ENCODE data around the gene MXRA8.
"Not testable (repeated sequence)": the region's sequence is repeated elsewhere in the genome, so short reads cannot be mapped to it uniquely, and the experiment has no call there.

MXRA8 gene

DNA sequence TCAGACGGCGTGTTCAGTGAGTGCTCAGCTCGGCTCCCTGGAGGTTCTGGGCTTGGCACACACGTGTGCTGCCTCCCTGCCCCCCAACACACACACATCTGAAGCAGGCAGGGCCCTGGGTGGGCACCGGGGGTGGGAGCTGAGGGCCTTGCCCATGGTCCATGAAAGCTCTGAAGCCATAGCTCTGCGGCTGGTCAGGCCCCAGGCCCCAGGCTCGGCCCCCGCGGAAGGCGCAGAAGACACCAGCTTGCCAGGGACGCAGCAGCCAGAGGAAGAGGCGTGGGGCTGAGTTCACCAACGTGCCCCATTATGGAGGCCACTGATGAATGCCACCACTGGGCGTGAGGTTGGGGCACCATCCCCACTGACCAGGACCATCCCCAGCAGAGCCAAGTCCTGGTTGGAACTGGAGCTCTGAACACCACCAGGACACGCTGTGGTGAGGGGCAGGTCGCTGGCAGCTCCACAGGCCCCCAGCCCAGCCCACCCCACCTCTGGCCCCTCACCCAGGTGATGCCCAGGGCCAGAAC lies 12.5 kb upstream of the MXRA8 start:
- Histone ChIP-seq H3K9me3 (ENCODE audit: low read length) (peaks cover 8% of the 10 kb centered on the region), H3K4me1 (ENCODE audit: insufficient read depth, low read length) (peaks cover 16% of the 10 kb centered on the region), H3K36me3 (ENCODE audit: insufficient read depth, low read length) (peaks cover 14% of the 10 kb centered on the region), H3K4me3 (ENCODE audit: low read length) (no peak overlapping the region), H3K27me3 (ENCODE audit: insufficient read depth, low read length) (no peaks in the 10 kb centered on the region), H2AFZ (ENCODE audit: low read depth, low read length) (no peak overlapping the region)

DNA sequence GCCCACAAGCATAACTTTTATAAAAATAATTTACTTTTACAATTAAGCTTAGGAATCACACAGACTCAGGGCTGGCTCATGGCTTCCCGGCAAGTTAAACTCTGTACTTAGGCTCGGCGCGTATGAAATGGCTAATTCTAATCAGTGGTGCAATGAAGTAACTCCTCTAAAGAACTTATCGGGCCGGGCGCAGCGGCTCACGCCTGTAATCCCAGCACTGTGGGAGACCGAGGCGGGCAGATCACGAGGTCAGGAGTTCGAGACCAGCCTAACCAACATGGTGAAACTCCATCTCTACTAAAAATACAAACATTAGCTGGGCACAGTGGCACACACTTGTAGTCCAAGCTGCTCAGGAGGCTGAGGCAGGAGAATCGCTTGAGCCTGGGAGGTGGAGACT lies 11.7 kb upstream of the MXRA8 start:
- H3K27me3 ChIP-seq (ENCODE audit: insufficient read depth, low read length); H3K4me3 ChIP-seq (ENCODE audit: low read length); H2AFZ ChIP-seq (ENCODE audit: low read depth, low read length); H3K9me3 ChIP-seq (ENCODE audit: low read length): not testable (repeated sequence)
- peaks cover 16% of the 10 kb centered on the region for H3K4me1 ChIP-seq (ENCODE audit: insufficient read depth, low read length)
- H3K36me3 ChIP-seq (ENCODE audit: insufficient read depth, low read length), result peaks cover 14% of the 10 kb centered on the region

DNA sequence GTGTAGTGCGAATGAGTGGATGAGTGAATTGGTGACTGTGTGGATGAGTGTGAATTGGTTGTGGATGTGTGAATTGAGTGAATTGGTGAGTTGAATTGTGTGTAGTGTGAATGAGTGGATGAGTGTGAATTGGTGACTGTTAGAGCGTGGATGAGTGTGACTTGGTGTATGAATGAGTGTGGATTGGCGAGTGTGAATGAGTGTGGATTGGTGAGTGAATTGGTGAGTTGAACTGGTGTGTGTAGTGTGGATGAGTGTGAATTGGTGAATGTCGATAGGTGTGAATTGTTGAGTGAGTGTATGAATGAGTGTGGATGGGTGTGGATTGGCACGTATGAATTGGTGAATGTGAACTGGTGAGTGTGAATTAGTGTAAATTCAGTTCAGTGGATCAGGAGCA lies 9.0 kb upstream of the MXRA8 start:
- Histone ChIP-seq H3K27me3 (ENCODE audit: insufficient read depth, low read length) (no peaks in the 10 kb centered on the region), H3K4me3 (ENCODE audit: low read length) (no peak overlapping the region), H3K9me3 (ENCODE audit: low read length) (peaks cover 8% of the 10 kb centered on the region), H3K36me3 (ENCODE audit: insufficient read depth, low read length) (peaks cover 6% of the 10 kb centered on the region), H2AFZ (ENCODE audit: low read depth, low read length) (no peak overlapping the region), H3K4me1 (ENCODE audit: insufficient read depth, low read length) (peaks cover 2% of the 10 kb centered on the region)

DNA sequence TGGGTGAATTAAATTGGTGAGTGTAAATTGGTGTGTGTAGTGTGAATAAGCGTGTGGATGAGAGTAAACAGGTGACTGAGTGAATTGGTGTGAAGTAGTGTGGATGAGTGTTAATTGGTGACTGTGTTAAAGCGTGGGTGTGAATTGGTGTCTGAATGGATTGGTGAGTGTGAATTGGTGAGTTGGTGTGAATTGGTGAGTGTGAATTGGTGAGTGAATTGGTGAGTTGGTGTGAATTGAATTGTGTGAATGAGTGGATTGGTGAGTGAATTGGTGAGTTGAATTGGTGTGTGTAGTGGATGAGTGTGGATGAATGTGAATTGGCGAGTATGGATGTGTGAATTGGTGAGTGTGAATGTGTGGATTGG lies 8.3 kb upstream of the MXRA8 start:
- no peak overlapping the region for H3K4me3 ChIP-seq (ENCODE audit: low read length)
- no peaks in the 10 kb centered on the region for H3K27me3 ChIP-seq (ENCODE audit: insufficient read depth, low read length)
- H3K36me3 ChIP-seq (ENCODE audit: insufficient read depth, low read length), result peaks cover 4% of the 10 kb centered on the region
- no peak overlapping the region for H2AFZ ChIP-seq (ENCODE audit: low read depth, low read length)
- H3K4me1 ChIP-seq (ENCODE audit: insufficient read depth, low read length), result no peaks in the 10 kb centered on the region
- H3K9me3 ChIP-seq (ENCODE audit: low read length), result peaks cover 8% of the 10 kb centered on the region

DNA sequence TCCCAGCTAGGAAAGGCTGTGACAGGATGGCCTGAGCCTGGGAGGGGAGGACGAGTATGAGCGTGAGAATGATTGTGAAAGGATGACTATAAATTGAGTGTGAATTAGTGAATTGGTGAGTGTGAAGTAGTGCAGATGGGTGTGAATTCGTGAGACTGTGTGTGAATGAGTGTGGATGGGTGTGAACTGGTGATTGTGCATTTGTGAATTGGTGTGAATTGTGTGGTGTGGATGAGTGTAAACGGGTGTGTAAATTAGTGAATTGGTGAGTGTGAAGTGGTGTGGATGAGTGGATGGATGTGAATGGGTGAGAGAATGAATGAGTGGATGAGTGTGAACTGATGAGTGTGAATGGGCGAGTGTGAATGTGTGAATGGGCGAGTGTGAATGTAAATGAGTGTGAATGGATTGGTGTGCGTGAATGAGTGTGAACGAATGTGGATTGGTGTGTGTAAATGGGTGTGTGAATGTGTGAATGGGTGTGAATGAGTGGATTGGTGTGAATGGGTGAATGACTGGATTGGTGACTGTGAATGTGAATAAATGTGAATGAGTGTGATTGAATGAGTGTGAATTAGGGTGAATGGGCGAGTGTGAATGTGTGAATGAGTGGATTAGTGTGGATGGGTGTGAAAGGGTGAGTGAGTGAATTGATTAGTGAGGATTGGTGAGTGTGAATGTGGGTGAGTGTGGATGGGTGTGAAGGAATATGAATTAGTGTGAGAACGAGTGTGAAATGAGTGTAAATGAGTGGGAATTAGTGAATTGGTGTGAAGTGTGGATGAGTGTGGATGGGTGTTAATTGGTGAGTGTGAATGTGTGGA lies 7.7 kb upstream of the MXRA8 start:
- Histone ChIP-seq H3K4me1 (ENCODE audit: insufficient read depth, low read length) (peaks cover under 1% of the 10 kb centered on the region), H2AFZ (ENCODE audit: low read depth, low read length) (no peak overlapping the region), H3K36me3 (ENCODE audit: insufficient read depth, low read length) (no peaks in the 10 kb centered on the region), H3K9me3 (ENCODE audit: low read length) (peaks cover 8% of the 10 kb centered on the region), H3K27me3 (ENCODE audit: insufficient read depth, low read length) (no peaks in the 10 kb centered on the region), H3K4me3 (ENCODE audit: low read length) (no peak overlapping the region)

DNA sequence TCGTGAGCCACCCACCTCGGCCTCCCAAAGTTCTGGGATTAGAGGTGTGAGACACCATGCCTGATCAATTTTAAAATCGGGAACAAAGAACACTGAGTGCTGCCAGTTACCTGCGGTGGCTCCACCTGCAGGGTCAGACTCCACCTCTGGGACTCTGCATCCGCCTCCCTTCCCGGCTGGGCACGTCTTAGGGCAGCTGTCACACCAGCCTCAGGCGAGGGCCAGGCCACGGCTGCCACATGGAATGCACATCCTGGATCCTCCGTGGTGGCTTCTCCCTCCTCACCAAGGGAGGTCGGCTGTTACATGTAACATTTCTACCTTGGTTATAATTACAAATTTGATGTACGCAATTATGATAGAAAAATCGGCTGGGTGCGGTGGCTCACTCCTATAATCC lies 5.9 kb upstream of the MXRA8 start:
- Histone ChIP-seq H3K27me3 (ENCODE audit: insufficient read depth, low read length) (no peaks in the 10 kb centered on the region), H3K4me3 (ENCODE audit: low read length) (no peak overlapping the region), H3K36me3 (ENCODE audit: insufficient read depth, low read length) (no peaks in the 10 kb centered on the region), H2AFZ (ENCODE audit: low read depth, low read length) (no peak overlapping the region), H3K4me1 (ENCODE audit: insufficient read depth, low read length) (peaks cover 18% of the 10 kb centered on the region), H3K9me3 (ENCODE audit: low read length) (peaks cover 8% of the 10 kb centered on the region)

DNA sequence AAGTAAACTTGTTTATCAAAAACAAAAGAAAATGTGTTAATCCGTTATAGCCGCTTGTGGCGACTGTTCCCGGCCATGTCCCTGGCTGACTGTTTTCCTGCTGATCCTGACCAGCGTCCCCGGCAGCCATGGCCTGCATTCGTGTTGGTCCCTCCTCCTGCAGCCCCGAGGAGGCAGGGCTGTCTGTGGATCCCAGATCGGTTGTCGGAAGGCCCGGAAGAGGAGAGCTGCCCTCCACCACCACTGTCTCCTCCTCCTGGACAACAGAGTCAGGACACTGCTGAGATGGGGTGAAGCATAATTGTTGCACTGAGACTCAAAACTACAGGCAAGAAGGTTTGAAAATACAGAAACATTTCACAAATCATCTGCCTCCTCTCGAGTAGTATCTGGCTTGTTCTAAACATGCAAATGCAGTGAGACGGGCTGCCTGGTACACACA lies 3.6 kb upstream of the MXRA8 start:
- peaks cover 6% of the 10 kb centered on the region for H3K9me3 ChIP-seq (ENCODE audit: low read length)
- H3K36me3 ChIP-seq (ENCODE audit: insufficient read depth, low read length), result no peaks in the 10 kb centered on the region
- H2AFZ ChIP-seq (ENCODE audit: low read depth, low read length), result no peak overlapping the region
- H3K4me1 ChIP-seq (ENCODE audit: insufficient read depth, low read length), result peaks cover 37% of the 10 kb centered on the region
- no peaks in the 10 kb centered on the region for H3K27me3 ChIP-seq (ENCODE audit: insufficient read depth, low read length)
- no peak overlapping the region for H3K4me3 ChIP-seq (ENCODE audit: low read length)

DNA sequence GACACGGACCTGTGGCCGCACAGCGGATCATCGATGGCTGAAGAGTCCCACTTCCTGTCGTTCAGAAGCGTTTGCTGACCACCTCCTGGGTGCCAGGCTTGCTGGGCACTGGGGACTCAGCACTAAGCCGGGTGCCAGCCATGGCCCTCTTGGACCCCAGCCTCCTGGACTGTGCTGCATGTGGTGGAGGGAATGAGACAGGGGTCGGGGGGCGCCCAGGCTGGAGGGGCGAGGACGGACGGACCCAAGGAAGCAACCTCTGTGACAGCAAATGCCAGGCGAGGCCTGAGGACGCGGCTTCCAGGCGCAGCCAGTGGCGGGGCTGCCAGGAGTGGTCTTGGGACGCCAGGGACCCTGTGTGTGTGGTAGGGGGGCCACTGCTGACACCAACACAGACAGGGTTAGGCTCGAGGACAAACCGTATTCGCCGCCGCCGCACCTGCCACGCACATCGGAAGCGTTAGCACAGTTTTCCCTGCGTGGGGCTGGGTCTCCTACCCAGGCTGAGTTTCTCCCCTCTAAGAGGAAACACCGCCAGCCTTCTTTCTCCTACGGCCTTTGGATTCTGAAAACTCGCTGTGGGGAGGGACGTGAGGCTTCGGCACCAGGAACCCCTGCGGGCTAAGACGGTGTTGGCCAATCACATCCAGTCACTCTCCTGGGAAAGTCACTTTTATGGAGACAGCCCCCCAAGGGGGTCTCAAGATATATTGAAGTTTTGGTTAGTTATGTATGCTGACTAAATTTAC lies 3.1 kb upstream of the MXRA8 start:
- Histone ChIP-seq H3K4me1 (ENCODE audit: insufficient read depth, low read length) (peaks cover 41% of the 10 kb centered on the region), H3K27me3 (ENCODE audit: insufficient read depth, low read length) (no peaks in the 10 kb centered on the region), H3K36me3 (ENCODE audit: insufficient read depth, low read length) (no peaks in the 10 kb centered on the region), H3K9me3 (ENCODE audit: low read length) (peaks cover under 1% of the 10 kb centered on the region), H3K4me3 (ENCODE audit: low read length) (no peak overlapping the region), H2AFZ (ENCODE audit: low read depth, low read length) (no peak overlapping the region)

DNA sequence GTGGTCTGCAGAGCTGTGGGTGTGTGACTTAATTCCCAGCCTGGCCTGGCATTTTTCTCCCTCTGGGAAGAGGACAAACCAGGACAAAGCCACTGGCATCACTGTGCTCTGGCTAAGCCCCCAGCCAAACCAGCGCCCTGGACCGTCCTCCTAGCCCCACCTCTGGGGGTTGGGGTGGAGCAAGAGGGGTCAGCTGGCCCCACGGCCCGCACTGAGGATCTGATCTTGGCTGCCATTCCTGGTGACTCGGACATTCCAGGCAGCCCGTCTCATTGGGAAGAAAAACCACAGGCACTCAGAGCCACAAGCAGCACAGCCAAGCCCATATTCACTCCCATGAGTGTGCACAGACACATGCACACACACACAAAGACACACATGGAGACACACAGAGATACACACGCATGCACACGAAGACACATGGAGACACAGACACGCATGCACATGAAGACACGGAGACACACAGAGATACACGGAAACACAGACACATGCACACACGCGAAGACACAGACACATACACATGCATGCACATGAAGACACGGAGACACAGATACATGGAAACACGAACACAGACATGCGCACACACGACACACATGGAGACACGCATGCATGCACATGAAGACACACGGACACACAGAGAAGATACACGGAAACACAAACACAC lies 2.3 kb upstream of the MXRA8 start:
- Histone ChIP-seq H3K36me3 (ENCODE audit: insufficient read depth, low read length) (no peaks in the 10 kb centered on the region), H2AFZ (ENCODE audit: low read depth, low read length) (no peak overlapping the region), H3K9me3 (ENCODE audit: low read length) (no peaks in the 10 kb centered on the region), H3K4me1 (ENCODE audit: insufficient read depth, low read length) (peaks cover 41% of the 10 kb centered on the region), H3K27me3 (ENCODE audit: insufficient read depth, low read length) (no peaks in the 10 kb centered on the region), H3K4me3 (ENCODE audit: low read length) (no peak overlapping the region)

DNA sequence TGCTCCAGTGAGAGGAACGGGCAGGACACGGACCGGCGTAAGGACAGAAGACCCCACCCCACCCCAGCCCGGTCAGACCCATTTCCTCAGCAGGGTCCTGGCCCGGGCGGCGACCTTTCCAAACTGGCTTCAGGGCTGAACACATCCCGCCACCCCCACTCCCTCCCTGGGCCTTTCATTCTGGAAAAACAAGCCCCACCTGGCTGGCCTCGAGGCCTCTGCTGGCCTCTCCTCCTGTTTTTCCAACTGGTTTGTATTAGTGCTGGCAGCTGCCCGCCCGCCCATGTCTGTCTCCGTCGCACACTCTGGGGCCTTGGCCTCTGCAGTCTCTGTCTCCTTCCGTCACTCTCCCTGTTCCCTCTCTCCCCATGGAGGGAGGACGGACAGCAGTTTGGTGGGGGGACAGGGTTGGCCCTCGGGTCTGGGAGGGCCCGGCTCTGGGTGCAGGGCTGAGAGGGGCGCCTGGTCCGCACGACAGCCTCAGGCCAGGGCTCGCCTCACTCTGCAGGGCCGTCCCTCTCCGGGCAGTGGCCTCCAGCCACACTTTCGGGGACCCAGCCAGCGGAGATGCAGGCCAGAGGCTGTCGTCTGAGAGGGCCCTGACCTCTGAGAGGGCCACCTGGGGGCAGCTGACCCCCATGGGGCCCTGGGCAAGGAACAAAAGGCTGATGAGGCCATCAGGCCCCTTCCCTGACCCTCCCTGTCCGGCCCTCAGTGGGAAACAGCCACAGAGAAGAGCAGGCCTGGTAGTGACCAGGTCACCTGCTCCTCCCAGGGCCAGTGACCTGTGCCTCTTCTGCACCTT lies 1.5 kb upstream of the MXRA8 start:
- Histone ChIP-seq H2AFZ (ENCODE audit: low read depth, low read length) (no peak overlapping the region), H3K36me3 (ENCODE audit: insufficient read depth, low read length) (no peaks in the 10 kb centered on the region), H3K4me1 (ENCODE audit: insufficient read depth, low read length) (peaks cover 41% of the 10 kb centered on the region), H3K27me3 (ENCODE audit: insufficient read depth, low read length) (no peaks in the 10 kb centered on the region), H3K4me3 (ENCODE audit: low read length) (no peak overlapping the region), H3K9me3 (ENCODE audit: low read length) (no peaks in the 10 kb centered on the region)

DNA sequence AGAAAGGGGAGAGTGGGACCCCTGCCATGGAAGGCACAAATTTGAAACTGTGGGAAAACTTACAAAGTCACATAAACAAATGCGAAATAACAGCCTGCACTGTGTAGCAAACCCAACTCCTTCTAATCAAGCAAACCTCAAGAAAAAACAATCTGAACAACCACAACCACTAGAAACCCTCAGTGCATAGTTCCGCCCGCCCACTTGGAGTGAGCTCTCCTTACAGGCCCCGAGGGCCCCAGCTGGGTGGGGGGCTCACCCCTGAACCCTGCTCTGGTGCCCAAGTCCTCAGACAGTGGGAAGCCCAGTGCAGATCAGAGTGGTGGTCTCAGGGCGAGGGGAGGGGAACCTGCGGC lies 931 bp upstream of the MXRA8 start:
- Histone ChIP-seq H3K4me3 (ENCODE audit: low read length) (no peak overlapping the region), H3K4me1 (ENCODE audit: insufficient read depth, low read length) (peaks cover 41% of the 10 kb centered on the region), H3K36me3 (ENCODE audit: insufficient read depth, low read length) (no peaks in the 10 kb centered on the region), H3K27me3 (ENCODE audit: insufficient read depth, low read length) (no peaks in the 10 kb centered on the region), H3K9me3 (ENCODE audit: low read length) (no peaks in the 10 kb centered on the region), H2AFZ (ENCODE audit: low read depth, low read length) (no peak overlapping the region)

DNA sequence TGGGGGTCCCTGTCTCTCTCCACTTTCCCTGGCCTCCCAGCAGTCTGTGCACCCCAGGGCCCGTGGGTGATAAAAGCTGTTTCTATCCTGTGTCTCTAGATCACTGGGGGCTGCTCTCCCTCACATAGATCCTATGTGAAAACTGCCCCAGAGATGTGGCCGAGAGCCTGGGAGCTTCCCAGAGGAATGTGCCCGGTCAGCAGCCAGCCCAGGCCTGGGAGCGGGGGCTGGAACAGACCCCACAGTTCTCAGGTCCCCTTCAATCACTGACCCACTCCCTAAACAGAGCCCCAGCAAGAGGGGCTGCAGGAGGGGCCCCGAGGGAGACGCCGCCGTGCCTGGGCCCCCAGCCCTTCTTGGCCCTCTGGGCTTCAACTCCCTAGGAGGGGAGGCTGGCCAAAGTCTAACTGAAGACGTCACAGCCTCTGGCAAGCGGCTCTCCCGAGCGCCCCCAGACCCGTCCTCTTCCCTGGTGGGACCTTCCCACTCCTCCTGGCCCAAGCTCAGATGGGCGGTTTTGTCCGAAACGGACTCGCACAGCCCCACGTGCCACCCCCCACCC lies 403 bp downstream of the MXRA8 start:
- H3K4me1 ChIP-seq (ENCODE audit: insufficient read depth, low read length), result peaks cover 44% of the 10 kb centered on the region
- H3K27me3 ChIP-seq (ENCODE audit: insufficient read depth, low read length), result no peaks in the 10 kb centered on the region
- H3K36me3 ChIP-seq (ENCODE audit: insufficient read depth, low read length), result no peaks in the 10 kb centered on the region
- no peaks in the 10 kb centered on the region for H3K9me3 ChIP-seq (ENCODE audit: low read length)
- H2AFZ ChIP-seq (ENCODE audit: low read depth, low read length), result no peak overlapping the region
- H3K4me3 ChIP-seq (ENCODE audit: low read length), result peak overlapping the region; percentile 50

Measured in neuron (in vitro differentiated cells).